Fibroblast of villous mesenchyme (primary cell): ENCODE results near the gene LYRM1. TPM values are rescaled to one million over a fixed set of nuclear protein-coding genes. Genes with fewer than 3 reads are reported as not detected.
A peak's percentile ranks its signal among the peaks of the same experiment; 100 is the strongest.

Experiments used
- DNase-seq: peaks from one replicate; pipeline ENCODE4 v3.0.0-alpha.2; 2010; ENCODE audit warnings: low read depth
- H3K4me3 ChIP-seq: 2 replicates; pipeline ENCODE4 v1.5.1; 2011; ENCODE audit warnings: low read depth, mild to moderate bottlenecking, low read length
- CTCF ChIP-seq: IDR thresholded peaks from 2 replicates; pipeline ENCODE4 v1.5.1; 2012; ENCODE audit warnings: low read depth, mild to moderate bottlenecking, low read length; ENCODE audit not compliant: insufficient read depth
- total RNA-seq: library from RNA; depleted of rRNA; stranded (reverse); fragments of >200 nt; gene quantifications from 2 replicates; pipeline ENCODE4 v1.2.3, GENCODE V29; 2012

Gene LYRM1
- total RNA-seq, 1 donor = 59.2 TPM

GRCh38 chr16:20889625-20890275 is 10.8 kb upstream of the LYRM1 start:
- H3K4me3 ChIP-seq = no peak overlapping the region
- TF ChIP-seq CTCF = no peak
- no peak for DNase-seq

GRCh38 chr16:20894388-20894787 is 6.2 kb upstream of the LYRM1 start:
- no peak for TF ChIP-seq CTCF
- DNase-seq = no peak
- no peak overlapping the region for H3K4me3 ChIP-seq

GRCh38 chr16:20897253-20897897 is 3.2 kb upstream of the LYRM1 start:
- TF ChIP-seq CTCF = no peak
- peak overlapping the region; percentile 97 for H3K4me3 ChIP-seq
- DNase-seq = peak; percentile 85

- H3K4me3 ChIP-seq = peak overlapping the region; percentile 97
Observed at GRCh38 chr16:20897922-20898321, 2.6 kb upstream of the LYRM1 start.

GRCh38 chr16:20899071-20899470 is 1.5 kb upstream of the LYRM1 start:
- DNase-seq = peak; percentile 62
- H3K4me3 ChIP-seq = peak overlapping the region; percentile 97
- no peak for TF ChIP-seq CTCF

More at GRCh38 chr16:20897922-20898321, 2.6 kb upstream of the LYRM1 start:
- TF ChIP-seq CTCF = no peak
- DNase-seq = peak; percentile 29

- TF ChIP-seq CTCF = no peak
- peak overlapping the region; percentile 97 for H3K4me3 ChIP-seq
- no peak for DNase-seq
Observed at GRCh38 chr16:20899477-20900298, 883 bp upstream of the LYRM1 start.
